C4-2B (cell line): ENCODE results near the gene TCERG1L.

Experiments used
- ZFX ChIP-seq: fragments of 450-650 bp; IDR thresholded peaks from 2 replicates; pipeline ENCODE4 v1.6.1; 2017
- TF ChIP-seq, protein P1 (sequence below): fragments of 450-650 bp; conservative IDR thresholded peaks from 2 replicates; pipeline ENCODE4 v1.5.1; 2017; ENCODE audit warnings: mild to moderate bottlenecking

- TF ChIP-seq, protein P1, sequence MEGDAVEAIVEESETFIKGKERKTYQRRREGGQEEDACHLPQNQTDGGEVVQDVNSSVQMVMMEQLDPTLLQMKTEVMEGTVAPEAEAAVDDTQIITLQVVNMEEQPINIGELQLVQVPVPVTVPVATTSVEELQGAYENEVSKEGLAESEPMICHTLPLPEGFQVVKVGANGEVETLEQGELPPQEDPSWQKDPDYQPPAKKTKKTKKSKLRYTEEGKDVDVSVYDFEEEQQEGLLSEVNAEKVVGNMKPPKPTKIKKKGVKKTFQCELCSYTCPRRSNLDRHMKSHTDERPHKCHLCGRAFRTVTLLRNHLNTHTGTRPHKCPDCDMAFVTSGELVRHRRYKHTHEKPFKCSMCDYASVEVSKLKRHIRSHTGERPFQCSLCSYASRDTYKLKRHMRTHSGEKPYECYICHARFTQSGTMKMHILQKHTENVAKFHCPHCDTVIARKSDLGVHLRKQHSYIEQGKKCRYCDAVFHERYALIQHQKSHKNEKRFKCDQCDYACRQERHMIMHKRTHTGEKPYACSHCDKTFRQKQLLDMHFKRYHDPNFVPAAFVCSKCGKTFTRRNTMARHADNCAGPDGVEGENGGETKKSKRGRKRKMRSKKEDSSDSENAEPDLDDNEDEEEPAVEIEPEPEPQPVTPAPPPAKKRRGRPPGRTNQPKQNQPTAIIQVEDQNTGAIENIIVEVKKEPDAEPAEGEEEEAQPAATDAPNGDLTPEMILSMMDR = no peak
- TF ChIP-seq ZFX = no peak
Measured at GRCh38 chr10:131126321-131127137, 185.0 kb downstream of the TCERG1L start.
